Measurements from ENCODE around the gene IGSF1. TPM values are rescaled to one million over a fixed set of nuclear protein-coding genes. Genes with fewer than 3 reads are reported as not detected.

Gene IGSF1
- total RNA-seq, 3 donors from 2014 or later = 0.96 to 15.1 (median 7.5) TPM

DNA sequence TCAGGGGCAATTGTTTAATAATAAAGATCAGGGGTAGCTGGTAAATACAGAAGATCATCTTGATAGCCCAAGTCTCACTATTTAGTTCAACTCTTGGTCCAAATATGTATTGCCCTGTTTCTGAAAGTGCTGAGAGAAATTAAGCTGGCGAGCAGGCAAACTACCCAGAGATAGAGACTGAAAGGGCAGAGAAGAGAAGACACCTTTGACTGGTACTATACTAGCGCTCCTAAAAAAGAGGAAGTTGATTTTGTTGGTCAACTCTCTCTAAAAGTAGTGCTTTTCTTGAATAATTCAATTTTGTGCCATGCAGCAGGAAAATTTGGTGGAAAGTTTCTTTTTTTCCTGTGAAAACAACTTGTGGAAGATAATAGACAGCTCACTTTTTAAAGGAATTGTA lies 64.0 kb downstream of the IGSF1 start:
- Histone ChIP-seq H3K27me3 (peaks cover 0 to 65% of the 10 kb centered on the region in 2 donors), H3K27ac (no peak overlapping the region), H3K4me3 (no peak overlapping the region), H3K36me3 (no peaks in the 10 kb centered on the region), H3K9me3 (no peaks in the 10 kb centered on the region), H3K4me1 (no peaks in the 10 kb centered on the region)
- DNase-seq (ENCODE audit: low spot score in 2 of 2) = no peak
- intact Hi-C loops (cut with DNase I; ENCODE audit: low total_unique reads) = no loop called here
- TF ChIP-seq, protein P1, sequence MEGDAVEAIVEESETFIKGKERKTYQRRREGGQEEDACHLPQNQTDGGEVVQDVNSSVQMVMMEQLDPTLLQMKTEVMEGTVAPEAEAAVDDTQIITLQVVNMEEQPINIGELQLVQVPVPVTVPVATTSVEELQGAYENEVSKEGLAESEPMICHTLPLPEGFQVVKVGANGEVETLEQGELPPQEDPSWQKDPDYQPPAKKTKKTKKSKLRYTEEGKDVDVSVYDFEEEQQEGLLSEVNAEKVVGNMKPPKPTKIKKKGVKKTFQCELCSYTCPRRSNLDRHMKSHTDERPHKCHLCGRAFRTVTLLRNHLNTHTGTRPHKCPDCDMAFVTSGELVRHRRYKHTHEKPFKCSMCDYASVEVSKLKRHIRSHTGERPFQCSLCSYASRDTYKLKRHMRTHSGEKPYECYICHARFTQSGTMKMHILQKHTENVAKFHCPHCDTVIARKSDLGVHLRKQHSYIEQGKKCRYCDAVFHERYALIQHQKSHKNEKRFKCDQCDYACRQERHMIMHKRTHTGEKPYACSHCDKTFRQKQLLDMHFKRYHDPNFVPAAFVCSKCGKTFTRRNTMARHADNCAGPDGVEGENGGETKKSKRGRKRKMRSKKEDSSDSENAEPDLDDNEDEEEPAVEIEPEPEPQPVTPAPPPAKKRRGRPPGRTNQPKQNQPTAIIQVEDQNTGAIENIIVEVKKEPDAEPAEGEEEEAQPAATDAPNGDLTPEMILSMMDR (IDR thresholded peaks at IDR 0.05) = no peak
- TF ChIP-seq POLR2AphosphoS5 (IDR thresholded peaks at IDR 0.05) (no peak), POLR2A (IDR thresholded peaks at IDR 0.05) (no peak)

Other genes with a start within 250 kb of the IGSF1 start
- 100 to 1,000 TPM in 1 of 3 donors, 1 to 10 TPM in 1, under 1 TPM in 1; 0.32 to 119 (median 10.0) TPM for gene ARHGAP36, start 231.0 kb downstream of the IGSF1 start, total RNA-seq